NB4 (cell line): Measurements from ENCODE around the gene PLOD2.

Source experiments
- DNase-seq: peaks from one replicate; pipeline ENCODE4 v3.0.0; 2010; ENCODE audit warnings: low read depth
- H3K4me3 ChIP-seq: one replicate; pipeline ENCODE4 v1.5.1; 2011; ENCODE audit warnings: mild to moderate bottlenecking, low read depth, low read length, moderate library complexity
- MYC ChIP-seq: IDR thresholded peaks from 2 replicates; pipeline ENCODE4 v1.6.1; 2011; ENCODE audit warnings: low read depth, low read length
- POLR2A ChIP-seq: IDR thresholded peaks from 2 replicates; pipeline ENCODE4 v1.6.1; 2011; ENCODE audit warnings: mild to moderate bottlenecking; ENCODE audit not compliant: insufficient read length; ENCODE audit errors: extremely low read depth
- TF ChIP-seq, protein P1 (sequence below): IDR thresholded peaks from one replicate; pipeline ENCODE4 v1.5.1; 2012; ENCODE audit warnings: low read depth, low read length
- TF ChIP-seq, protein P2 (sequence below): IDR thresholded peaks from 2 replicates; pipeline ENCODE4 v1.6.1; 2011; ENCODE audit warnings: low read depth, low read length

PLOD2 gene

DNA sequence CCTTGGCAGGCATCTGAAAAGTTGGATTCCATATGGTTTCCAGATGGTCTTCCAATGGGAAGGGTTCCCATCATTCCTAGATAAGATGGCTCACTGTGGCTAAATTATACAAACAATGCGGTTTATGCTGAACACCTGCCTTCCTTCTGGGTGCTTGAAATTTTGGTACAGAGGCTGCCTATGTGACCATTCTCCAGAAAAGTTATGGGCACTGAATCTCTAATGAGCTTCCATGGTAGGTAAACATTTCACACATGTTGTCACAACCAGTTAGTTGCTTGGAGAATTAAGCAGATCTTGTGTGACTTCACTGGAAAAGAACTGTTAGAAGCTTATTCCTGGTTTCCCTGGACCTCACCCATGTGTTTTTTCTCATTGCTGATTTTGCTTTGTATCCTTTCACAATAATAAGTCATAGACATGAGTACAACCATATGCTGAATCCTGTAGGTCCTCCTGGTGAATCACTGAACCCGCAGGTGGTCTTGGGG is 30.1 kb downstream of the PLOD2 start:
- TF ChIP-seq, protein P1, sequence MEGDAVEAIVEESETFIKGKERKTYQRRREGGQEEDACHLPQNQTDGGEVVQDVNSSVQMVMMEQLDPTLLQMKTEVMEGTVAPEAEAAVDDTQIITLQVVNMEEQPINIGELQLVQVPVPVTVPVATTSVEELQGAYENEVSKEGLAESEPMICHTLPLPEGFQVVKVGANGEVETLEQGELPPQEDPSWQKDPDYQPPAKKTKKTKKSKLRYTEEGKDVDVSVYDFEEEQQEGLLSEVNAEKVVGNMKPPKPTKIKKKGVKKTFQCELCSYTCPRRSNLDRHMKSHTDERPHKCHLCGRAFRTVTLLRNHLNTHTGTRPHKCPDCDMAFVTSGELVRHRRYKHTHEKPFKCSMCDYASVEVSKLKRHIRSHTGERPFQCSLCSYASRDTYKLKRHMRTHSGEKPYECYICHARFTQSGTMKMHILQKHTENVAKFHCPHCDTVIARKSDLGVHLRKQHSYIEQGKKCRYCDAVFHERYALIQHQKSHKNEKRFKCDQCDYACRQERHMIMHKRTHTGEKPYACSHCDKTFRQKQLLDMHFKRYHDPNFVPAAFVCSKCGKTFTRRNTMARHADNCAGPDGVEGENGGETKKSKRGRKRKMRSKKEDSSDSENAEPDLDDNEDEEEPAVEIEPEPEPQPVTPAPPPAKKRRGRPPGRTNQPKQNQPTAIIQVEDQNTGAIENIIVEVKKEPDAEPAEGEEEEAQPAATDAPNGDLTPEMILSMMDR: no peak
- no peak for TF ChIP-seq POLR2A
- TF ChIP-seq, protein P2, sequence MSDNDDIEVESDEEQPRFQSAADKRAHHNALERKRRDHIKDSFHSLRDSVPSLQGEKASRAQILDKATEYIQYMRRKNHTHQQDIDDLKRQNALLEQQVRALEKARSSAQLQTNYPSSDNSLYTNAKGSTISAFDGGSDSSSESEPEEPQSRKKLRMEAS: no peak
- TF ChIP-seq MYC: no peak
- no peak for DNase-seq
- no peak overlapping the region for H3K4me3 ChIP-seq

DNA sequence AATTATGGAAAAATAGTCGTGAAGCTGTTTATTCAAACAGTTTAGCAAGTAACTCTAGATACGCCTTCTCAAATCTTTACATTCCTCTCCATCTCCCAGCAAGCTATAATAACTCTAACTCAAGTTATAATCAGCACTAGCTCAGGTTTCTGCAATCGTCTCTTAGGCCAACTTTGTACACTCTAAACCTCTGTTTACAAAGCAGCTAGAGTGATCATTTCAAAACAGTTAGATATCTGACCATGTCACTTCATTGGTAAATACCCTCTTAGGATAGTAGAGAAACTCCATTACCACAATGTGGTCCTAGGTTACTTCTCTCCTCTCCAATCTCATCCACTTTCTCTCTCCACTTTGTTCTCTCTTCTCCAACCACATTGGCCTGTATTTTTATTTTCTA is 31.2 kb downstream of the PLOD2 start:
- TF ChIP-seq POLR2A: no peak
- TF ChIP-seq, protein P2: no peak
- TF ChIP-seq, protein P1: no peak
- no peak for TF ChIP-seq MYC
- DNase-seq: no peak
- no peak overlapping the region for H3K4me3 ChIP-seq

DNA sequence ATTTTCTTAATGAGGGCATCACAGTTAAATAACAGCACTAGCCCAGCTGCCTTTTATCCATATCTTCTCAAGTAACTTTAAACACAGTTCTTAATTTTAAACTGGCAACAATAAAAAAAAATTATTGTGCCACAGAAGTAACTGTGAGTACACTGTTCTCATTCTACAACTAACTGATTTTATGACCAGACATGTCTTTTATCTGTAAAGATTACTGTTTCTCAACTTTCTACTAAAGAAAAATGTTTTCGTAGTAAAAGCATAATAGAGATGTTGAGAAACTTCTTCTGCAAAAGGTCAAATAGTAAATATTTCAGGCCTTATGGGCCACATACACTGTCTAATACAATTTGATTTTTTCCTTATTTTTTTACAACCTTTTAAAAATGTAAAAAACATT is 32.0 kb downstream of the PLOD2 start:
- DNase-seq: no peak
- TF ChIP-seq, protein P1: no peak
- TF ChIP-seq, protein P2: no peak
- no peak for TF ChIP-seq MYC
- no peak for TF ChIP-seq POLR2A
- no peak overlapping the region for H3K4me3 ChIP-seq

DNA sequence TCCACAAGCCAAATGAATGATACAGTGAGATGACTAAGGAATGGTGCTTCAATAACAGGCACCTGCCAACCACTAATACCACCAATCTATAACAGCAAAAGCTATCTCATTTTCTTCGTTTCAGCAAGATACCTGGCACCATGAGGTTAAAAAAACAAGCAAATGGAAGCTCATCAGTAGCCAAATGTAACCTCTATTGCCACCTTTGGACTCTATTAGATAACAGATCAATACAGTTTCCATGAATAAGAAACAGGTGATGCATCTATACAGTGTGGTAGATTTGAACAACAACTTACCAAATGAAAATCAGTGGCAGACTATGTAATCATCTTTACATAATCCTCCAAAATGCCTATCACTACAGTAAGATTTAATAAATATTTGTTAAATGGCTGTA is 32.8 kb downstream of the PLOD2 start:
- DNase-seq: no peak

DNA sequence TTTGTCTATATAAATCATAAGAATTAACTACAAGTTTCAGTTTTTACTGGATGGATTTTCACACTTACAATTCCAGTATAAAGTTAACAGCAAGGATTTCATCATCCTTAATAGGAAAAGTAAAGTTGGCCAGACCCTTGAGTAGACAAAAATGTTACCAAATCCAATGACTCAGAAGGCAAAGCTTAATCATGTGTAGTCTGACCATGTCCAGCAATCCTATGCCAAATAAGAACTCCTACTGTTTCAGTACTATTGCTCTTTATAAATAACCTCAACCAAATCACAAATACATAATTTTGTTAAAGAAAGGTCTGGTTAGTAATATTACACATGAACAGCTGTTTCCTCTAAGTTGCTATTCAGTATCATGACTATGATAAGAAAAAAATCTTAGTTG is 35.0 kb downstream of the PLOD2 start:
- no peak overlapping the region for H3K4me3 ChIP-seq
- TF ChIP-seq, protein P2: no peak
- no peak for TF ChIP-seq MYC
- no peak for TF ChIP-seq POLR2A
- TF ChIP-seq, protein P1: no peak
- DNase-seq: no peak

More for the DNA sequence above, 32.8 kb downstream of the PLOD2 start:
- H3K4me3 ChIP-seq: no peak overlapping the region
- TF ChIP-seq POLR2A (no peak), MYC (no peak)
- TF ChIP-seq, protein P2: no peak
- TF ChIP-seq, protein P1: no peak

DNA sequence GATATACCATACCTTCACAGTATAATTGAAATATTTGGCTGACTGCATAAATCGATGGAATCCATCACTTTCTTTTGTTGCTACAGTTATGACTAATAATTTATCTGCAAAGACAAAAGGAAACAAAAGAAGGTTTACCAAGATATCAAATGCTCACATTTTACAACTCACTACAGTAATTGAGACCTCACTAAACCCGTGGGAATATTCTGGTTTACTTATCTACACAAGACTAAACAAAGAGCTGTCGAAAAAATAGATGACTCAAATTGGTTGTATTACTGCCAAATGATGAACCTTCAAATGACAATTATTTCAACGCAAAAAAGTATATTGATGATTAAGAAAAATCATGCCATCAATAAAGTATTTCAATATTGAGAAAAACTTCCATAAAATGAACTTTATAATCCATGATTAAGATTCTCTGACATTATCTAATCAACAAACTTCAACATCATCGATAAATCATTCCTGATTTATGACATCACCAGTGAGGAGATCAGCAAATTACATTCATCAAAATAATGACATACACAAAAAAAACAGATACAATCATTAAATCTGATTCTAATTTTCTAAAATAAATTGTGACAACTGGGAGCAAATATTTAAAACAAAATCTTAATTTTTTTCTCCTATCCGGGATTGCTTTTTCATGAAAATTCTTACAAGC is 36.7 kb downstream of the PLOD2 start:
- no peak for DNase-seq
- no peak overlapping the region for H3K4me3 ChIP-seq
- TF ChIP-seq POLR2A (no peak), MYC (no peak)
- TF ChIP-seq, protein P2: no peak
- TF ChIP-seq, protein P1: no peak
